Ecto neural progenitor cell (in vitro differentiated cells): ENCODE data around the gene SMOC2.
"Not testable (repeated sequence)": the region's sequence is repeated elsewhere in the genome, so short reads cannot be mapped to it uniquely, and the experiment has no call there.

Source experiments
- DNase-seq: peaks from one replicate; pipeline ENCODE4 v3.0.0-alpha.2; 2018; ENCODE audit warnings: low spot score

Gene SMOC2

DNA sequence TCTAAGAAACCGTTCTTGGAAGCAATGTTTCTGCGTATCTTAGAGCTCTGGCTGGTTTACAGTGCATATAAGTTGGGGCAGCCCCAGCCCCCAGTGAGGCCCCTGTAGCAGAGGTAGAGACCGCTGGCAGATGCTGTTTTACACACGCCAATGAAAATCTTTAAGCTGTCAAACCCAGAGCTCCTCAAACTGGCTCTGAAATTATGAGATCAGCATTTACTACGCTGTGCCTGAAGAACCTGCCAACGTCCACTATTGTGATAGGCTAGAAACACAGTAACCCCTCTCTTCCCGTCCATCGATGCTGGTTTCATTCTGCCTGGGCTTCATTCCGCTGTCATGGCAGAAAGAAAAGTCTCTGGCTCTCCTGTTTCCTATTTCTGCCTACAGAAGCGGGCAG is 160.6 kb downstream of the SMOC2 start:
- no peak for DNase-seq

DNA sequence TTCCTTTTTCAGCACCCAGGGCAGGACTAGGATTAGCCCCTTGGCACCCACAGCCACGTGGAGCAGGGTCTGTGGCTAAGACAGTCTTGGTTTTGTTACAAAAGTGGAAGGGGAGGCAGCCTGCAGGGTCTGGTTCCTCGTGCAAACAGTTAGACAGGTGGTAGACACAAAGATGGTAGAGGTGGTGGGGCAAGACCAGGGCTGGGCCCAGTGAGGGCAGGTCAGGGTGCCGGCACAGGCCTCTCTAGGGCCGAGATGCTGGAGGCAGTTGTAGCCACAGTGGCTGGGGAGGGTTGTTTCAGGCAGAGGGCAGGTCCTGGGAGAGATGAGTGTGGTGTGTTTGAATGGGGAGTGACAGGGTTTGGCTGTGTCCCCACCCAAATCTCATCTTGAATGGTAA is 161.6 kb downstream of the SMOC2 start:
- no peak for DNase-seq

DNA sequence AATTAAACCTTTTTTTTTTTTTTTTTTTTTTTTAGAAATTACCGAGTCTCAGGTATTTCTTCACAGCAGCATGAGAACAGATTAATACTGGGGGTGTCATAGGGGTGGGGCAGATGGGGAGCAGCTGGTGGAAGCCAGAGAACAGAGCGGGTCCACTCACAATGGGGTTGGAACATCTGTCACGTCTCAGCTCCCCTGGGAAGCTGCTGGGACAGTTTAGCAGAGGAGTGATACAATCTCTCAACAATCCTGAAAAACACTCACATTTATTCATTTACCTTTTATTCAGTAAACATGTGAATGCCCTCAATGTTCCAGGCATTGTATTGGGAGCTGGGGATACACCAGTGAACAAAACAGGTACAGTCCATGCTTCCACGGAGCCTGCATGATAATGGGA is 162.2 kb downstream of the SMOC2 start:
- DNase-seq, result no peak

DNA sequence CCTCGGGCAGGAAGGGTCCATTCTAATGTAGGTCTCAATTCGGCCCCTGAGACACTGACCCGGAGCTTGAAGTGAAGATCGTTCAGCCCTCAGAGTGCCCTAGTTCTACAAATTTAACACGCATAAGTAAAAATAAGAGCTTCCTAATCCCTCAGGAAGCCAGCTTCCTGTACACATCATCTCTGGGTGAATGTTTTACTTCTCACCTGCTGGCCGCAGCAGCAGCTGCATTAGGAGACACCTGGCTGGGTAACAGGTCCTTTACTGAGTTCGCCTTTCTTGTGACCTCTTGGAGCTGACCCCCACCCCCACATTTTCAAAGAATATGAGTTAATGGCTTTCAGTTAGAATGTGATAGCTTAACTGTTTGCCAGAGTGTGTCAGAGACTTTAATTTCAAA is 165.0 kb downstream of the SMOC2 start:
- no peak for DNase-seq

DNA sequence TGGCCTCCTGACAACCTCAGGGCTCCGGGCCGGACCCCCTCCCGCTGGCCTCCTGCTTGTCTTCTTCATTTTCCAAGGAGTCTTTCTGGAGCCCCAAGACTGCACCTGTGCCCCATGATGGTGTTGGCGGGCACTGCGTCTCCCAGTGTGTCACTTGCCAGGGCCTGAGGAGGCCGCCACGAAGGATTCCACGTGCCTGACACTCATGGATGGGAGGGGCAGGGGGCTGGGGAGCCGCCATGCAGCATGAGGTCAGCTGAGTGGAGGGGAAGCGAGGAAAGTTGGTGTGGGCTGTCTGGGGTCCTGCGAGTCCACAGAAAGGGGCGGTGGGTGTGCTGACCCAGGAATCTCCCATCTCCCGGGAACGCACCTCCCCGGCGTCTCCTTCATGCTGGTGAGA is 165.7 kb downstream of the SMOC2 start:
- no peak for DNase-seq

DNA sequence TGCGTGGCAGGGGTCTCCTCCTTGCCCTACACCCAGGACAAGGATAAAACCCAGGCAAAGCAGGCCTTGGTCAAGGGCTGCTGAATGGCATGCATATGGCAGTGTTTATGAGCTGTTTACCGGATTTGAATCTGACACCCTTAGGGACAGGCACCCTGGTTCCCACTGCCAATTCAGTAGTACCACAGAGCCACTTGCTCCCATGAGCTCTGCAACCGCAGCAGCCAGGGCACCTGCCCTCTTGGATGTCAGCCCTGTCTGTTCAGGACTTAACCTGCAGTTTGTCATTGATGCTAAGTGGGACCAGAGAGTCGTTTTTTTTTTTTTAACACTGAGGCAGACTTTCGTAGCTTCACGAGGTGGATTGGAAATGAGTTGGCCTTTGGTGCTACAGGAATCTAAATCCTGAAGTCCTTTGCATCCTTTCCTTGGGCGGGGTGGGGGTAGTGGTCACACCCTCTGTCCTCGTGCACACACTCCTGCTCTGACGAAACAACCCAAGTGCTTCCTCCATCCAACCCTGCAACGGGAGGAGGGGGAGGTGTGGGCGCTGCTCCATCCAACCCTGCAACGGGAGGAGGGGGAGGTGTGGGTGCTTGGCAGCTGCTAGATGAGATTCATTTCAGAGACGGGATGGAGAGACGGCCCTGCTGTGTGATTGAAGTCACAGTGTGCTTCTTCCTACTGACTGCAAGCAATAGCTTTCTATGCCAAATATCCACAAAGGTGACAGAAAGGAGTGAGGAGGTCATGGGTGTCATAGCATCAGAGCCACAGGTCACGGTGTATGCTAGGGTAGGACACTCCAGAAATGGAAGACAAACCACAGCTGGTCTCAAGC is 166.5 kb downstream of the SMOC2 start:
- DNase-seq, result peak; percentile 64

DNA sequence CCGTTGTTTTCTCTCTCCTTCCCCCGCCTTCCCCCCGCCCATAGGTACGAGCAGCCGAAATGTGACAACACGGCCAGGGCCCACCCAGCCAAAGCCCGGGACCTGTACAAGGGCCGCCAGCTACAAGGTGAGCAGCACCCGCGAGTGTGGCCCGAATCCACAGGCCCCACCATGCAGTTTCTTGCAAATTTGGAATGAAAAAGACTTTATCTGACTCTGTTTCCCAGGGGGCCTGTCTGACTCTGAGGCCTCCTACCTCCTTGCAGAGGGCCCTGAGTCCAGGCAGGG is 167.1 kb downstream of the SMOC2 start:
- DNase-seq, result no peak

DNA sequence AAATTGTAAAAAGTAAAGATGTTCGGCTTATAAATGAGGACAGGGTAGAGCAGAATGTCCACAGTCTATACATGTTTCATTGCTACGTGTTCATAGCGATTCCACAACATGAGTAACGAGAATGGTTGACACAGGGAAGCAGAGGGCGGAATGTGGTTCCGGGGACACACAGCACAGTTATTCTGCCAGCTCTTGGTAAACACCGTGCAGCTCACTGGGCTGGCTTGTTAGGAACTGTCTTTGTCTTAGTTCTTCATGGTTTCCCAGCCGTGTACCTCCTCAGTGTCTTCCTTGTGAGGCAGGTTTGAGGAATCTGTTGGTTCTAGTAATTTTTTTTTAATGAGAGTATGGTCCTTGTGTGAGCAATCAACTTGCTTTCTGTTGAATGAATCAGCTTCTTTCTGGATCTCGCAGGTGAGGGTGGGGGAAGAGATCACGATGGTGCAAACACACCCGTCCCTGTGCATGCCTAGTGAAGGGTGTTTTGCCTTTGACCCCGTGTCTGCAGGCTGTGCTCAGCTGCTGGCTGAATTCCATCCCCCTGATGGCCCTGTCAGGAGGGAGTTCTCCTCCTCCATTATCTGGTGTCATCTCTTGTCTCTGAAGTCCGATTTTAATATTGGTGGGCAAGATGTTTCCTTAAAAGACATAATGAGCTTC is 168.2 kb downstream of the SMOC2 start:
- DNase-seq, result no peak

DNA sequence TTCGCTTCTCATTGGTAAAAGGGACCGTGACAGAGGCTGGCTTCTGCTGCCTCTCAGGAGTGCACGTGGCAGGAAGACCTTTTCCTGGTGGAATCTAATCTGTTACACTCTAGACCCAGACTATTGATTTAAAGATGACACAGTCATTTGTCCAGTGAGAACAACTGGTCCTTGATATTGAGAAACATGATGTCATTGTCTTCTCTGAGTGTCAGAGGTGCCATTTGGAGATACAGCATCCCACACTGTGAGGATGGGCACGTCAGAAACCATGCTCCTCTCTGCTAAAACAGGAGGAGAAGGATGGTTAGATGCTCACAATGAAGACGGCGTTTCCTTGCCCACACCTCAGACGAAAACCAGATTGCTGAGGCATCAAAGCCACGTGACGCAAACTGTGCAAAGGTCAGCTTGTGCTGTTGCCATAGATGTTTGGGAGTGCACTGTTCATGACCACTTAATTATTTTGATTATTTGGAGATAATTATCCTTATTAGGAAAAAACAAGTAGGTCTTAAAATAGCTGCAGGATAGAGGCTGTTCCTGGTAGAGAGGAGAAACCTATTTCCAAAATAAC is 169.0 kb downstream of the SMOC2 start:
- no peak for DNase-seq

DNA sequence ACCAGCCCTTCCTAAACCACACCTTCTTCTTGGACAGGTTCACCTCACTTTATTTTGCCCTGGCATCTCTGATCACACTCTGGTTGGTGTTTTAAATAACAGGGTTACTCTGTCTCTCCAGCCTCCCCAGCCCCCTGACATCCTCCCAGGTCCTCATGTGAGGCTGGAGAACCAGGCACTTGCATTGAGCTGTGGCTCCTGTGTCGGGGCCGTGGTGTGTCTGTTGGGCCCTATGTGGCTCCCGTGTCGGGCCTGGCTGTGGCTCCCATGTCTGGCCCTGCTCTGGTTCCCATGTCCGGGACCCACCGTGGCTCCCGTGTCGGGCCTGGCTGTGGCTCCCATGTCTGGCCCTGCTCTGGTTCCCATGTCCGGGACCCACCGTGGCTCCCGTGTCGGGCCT is 170.0 kb downstream of the SMOC2 start:
- DNase-seq, result not testable (repeated sequence)

DNA sequence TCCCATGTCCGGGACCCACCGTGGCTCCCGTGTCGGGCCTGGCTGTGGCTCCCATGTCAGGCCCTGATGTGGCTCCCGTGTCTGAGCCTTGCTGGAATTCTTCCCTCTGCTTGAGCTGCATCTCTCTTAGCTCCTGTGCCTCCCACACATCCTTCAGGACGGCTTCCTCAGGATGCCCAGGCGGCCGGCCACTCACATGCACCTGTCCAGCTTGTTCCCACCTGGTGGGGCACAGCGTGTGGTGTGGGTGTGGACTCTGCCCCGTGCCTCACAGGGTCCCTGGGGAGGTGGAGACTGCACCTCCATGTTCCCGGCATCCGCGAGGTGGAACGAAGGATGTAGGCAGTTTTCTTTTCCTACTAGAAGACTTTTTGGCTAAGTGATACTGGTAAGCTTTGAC is 170.7 kb downstream of the SMOC2 start:
- no peak for DNase-seq

DNA sequence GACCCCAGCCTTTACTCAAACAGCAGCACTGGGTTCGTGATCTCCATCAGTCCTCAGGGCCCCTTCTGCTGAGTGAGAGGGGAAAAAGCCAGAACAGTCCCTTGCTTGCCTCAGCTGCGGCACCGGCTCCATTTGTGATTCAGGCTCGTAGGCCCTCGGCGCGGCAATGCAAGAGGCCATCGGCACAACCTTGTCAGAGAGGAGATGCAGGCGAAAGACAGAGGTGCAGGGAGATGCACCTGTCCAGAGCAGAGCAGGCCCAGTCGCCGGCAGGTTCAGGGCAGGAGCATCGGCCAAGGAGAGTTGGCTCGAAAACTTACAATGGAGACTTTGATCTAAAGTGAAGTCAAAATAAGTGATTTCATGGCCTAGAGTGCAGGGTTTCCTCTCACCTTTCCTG is 171.6 kb downstream of the SMOC2 start:
- DNase-seq, result no peak

DNA sequence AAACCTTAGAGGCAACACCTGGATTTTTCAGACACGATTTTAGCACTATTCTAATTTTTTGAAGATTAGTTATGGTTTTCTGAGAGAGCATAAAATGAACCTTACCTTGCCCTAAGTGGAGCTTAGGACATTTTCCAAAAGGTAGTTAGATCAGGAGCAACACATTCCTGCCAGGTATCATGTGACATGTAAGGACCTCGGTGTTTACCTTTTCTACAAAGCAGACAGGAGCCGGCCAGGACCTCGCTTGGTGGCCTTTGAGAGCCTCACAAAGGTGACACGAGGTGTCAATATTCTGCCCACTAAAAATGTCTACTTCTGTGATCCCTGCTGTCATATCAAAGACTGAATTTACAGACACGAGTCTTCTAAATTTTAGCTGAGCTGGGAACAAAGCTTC is 174.9 kb downstream of the SMOC2 start:
- no peak for DNase-seq

DNA sequence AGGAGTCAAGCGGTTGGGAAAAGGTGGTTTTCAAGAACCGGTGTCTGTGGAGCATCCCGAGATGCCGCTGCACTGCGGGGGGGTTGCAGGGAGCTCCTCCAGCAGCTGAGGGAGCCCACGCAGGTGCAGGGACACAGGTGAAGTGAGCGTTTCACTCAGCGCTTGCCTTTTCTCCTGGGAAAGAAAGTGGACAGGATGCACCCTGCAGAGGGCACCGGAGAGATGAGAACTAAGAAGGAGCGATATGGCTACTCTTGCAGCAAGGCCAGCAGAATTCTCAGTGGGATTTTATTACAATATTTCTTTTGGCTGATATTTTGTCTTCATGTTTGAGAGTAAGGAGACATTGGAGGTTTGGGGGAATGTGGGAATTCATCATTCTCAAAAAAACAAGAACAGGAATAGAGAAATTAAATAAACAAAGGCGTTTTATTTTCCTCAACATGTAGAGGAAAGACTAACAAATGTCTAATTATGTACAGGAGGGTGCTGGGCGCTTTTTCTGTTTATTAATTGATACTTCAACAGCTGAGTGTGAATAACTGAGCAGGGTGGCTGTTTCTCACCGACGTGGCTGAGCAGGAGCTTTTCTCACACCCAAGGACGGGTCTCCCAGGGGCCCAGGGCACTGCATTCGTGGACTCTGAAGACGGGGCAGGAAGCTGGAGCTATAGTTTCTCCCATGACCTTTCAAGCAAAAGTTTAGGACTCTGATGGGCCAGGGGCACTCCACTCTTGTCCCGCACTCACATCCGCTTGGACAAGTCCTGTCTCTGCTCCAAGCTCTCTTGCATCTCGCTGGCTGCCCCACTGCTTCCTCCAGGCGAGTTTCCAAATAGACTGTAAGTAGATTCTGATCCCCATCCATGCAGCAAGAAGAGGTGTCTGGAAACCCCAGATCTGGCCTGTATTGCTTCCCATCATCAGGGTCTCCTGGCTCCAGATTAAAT is 176.1 kb downstream of the SMOC2 start:
- DNase-seq, result no peak

DNA sequence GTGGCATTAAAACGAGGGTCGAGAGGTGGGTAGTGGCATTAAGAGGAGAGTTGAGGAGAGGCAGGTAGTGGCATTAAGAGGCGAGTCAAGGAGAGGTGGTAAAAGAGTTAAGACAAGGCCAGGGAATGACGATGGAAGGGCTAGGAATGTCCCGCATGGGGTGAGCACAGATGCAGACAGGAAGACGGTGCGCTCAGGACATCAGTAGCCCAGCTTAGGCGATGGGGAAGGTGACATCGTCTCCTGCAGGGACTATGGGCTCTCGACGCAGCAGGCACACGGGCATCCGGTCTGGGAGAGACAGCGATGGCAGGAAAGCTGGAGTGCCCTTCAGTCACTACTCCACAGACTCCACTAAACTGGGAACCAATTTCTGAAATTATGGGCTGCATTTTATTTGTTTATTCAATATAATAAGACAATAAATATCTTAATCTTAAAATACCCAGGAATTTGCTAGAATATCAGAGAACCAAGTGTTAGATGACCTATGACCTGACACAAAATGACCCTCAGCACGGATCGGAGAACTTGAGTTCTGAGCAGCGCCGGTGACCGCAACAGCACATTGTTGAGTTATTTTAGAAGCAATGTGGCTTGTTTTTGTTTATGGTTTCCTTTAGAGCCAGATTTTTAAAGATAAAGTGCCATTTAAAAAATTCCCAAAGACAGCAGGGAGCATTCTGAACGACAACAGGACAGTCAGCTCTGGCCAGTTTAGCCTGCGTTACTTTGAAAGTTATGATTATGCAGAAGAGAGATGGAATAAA is 177.7 kb downstream of the SMOC2 start:
- no peak for DNase-seq

DNA sequence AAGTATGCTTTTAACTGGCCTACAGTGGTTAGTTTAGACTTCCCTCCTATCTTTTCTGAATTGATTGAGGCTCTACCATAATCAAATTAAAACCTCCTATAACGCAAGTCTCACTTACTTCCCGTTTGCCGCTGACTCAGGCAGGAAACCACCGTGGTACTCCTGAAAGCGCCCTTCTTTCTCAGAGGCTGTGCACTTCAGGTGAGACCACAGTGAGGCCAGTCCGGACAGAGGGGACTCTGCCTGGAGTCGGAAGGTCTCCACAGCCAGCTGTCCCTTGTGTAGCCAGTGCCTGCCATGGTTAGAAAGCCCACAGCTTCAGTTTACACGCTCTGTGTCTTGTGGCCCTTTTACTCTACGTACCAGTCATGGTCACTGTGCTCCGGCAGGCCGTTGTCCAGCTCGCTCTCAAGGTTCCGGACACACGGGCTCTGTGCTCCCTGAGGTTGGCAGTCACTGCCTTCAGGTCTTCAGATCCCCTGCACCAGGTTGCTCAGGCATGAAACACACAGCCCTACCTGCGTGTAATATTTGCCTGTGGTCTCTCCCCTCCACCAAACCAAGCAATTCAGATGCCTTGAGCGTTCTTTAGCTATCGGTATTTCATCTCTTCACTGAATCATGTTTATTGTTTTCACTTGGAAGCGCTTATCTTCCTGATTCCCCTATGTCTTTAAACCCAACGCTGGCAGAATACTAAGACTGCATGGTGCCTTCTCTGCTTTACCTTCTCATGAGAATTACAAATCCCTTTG is 178.8 kb downstream of the SMOC2 start:
- no peak for DNase-seq

DNA sequence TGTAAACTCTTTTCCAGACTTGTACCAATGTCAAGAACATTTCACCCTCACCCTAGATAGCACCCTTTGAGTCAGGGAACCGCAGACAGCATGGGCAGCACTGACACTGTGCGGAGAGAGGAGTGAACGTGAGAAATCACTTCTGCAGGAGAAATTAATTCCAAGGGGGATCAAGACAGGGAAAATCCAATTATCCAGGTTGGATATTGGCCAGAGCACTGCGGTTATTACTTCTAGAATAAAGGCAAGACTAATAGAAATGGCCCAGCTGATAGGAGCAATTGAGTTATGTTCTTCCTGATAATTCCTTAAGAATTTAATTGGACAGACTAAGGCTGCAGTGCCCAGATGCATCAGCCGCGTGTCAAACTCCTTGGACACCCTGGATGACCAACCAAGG is 179.6 kb downstream of the SMOC2 start:
- no peak for DNase-seq

DNA sequence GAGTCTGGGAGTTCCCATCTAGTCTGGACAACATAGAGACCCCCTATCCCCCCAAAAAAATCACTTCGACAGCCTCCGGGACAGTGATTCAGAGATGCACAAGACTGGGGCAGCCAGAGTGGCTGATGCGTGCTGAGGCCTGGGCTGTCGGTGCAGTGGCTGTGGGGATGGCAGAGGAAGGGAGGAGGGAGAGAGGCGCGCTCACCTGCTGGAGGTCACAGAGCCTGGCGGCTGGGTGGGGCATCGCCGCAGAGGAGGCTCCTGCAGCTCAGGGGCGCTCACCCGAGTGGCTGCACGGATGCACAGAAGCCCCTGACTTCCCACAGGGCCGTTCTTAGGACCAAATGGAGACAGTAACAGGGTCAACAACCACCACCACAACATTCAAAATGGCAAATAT is 182.8 kb downstream of the SMOC2 start:
- no peak for DNase-seq

DNA sequence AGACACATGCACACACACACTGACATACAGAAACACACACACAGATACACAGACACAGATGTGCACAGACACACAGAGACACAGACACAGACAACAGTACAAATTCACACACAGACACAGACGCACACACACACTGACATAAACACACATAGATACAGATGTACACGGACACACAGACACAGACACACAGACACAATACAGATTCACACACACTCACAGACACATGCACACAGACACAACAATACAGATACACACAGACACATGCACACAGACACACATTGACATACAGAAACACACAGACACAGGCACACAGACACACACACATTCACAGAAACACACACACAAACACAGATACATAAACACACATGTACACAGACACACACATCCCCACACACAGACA is 183.6 kb downstream of the SMOC2 start:
- DNase-seq, result no peak

DNA sequence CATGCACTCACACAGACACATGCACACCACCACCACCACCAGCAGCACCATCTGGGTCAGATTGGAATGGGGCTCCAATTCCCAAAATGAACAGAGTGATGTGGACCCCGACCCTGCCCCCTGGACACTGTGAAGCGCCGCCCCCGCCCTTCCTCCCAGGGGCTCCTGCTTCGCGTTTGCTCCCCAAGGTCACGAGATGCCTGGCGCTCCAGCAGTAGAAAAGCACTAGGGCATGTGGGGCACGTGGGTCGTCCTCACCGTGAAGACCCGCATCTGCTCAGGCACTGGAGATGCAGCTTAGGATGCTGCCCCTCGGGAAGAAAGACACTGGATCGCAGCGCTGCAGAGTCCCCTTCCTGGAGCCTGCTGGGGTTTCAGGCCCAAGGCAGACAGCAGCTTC is 184.0 kb downstream of the SMOC2 start:
- DNase-seq, result no peak

DNA sequence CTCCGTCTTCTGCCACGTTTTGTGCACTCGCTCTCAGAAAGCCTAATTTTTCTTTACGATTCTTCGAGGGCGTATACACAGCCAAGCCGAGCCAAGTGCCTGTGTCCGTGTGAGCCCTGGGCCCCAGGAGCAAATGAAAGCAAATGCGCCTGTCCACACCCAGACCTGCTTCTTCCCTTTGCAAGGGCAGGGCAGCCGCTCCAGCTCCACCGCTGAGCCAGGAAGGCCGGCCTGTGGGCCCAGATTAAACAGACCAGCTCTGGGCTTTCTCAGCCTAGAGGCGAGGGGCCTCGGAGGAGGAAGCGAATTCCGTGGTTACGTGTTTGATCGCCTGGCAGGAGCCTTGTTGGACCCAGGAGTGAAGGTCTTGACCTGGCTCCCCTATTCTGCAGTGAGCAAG is 184.6 kb downstream of the SMOC2 start:
- DNase-seq, result no peak
